ENCODE measurements around the gene BMP5.
"Not testable (repeated sequence)": the region's sequence is repeated elsewhere in the genome, so short reads cannot be mapped to it uniquely, and the experiment has no call there.

The BMP5 gene

GRCh38 chr6:55875400-55875799, at the start of gene BMP5:
Gene BMP5 (minus strand): TSS chr6:55875590. CDS start chr6:55874865, 725 bp downstream.
- DNase-seq = no peak

GRCh38 chr6:55922406-55922805, 47.0 kb upstream of the BMP5 start:
- DNase-seq = no peak

- DNase-seq = no peak
These were observed 44.4 kb upstream of the BMP5 start for GRCh38 chr6:55919716-55920308.

DNA sequence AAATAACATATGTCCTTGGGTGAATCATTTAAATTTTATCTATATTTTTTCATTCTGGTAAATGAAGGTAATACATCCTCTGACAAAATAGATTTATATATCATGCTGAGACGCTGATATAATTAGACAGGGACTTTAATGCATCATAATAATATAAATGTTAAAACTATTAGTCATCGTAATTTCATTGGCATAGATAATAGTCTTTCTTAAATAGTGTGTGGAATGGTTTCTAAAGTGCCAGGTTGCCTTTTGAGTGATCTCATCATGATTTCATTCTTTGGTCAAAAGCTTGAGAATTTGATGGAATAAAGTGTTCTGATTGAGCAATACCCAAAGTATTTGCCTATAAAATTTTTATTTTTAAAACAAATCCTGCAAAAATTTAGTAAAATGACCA, 43.2 kb upstream of the BMP5 start:
- no peak for DNase-seq

DNA sequence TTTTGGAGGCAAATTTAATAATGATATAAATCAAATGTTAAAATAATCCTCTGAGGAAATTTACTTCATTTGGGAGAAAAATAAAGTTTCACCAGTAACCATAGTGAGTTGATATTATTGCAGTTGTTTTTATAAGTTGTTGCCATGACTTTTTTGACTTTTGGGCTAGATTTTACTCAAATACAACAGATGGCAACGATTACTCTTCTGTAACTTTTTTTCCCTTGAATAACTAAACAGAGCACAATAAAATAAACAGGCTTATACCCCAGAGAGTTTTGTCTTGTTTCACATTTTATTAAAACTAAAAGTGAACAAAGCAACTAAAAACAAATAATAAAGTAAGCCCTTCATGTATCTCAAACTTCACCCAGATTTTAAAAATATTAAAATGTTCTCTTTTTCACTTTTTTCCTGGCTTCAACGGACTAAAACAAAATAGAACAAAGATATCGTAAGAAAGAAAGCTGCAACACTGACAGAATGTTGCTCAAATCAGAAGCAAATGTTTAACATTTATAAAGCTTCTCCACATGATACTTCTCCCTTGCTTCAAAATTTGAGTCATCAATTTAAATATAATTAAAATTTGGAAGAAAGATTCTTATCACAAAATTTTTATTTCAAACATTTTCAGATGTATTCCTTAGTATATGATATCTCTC, 42.5 kb upstream of the BMP5 start:
- no peak for DNase-seq

GRCh38 chr6:55916188-55916587, 40.8 kb upstream of the BMP5 start:
- no peak for DNase-seq

DNA sequence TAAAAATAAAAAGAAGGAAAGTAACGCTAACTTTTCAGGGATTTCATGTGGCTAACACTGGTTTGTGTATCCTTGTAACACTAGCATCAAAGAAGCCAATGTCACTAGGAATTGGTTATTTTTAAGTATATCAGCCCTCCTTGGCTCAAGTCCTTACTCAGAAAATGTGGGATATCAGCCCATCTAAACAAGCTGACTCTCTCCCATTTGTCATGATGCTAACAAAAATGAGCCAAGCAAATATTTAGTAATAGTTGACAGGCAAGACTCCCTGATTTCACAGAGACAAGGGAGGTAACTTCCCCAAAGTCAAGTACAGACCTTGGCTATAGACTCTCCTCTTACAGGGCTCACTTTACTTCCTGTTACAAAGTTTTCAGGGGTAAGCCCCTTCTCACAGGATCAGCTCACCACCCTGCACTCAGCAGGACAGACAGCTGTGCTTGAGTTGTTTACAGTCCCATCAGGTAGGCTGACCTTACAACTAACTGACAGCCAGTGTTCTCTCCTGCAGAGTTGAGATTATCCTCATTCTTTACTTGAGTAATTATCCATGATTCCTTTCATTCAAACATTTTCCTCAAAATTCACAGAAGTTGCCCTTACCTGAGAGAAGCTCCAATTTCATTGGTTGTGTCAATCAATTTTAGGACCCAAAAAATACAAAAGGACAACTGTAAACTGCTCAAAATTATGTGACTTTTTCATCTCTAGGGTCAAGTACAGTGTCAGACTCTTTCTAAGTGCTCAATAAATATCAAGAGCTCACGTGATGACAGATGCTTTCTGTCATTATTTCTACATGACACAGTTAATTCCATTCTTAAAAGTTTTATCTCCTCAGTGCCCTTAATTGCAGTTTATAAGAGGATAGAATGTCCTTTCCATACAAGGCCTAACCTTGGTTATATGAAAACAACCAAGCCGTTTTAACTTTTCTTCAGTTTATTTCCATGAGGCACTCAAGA, 38.1 kb upstream of the BMP5 start:
- DNase-seq = no peak

DNA sequence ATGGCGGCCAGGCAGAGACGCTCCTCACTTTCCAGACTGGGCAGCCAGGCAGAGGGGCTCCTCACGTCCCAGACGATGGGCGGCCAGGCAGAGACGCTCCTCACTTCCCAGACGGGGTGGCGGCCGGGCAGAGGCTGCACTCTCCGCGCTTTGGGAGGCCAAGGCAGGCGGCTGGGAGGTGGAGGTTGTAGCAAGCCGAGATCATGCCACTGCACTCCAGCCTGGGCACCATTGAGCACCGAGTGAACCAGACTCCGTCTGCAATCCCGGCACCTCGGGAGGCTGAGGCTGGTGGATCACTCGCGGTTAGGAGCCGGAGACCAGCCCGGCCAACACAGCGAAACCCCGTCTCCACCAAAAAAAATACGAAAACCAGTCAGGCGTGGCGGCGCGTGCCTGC, 35.1 kb upstream of the BMP5 start:
- DNase-seq = not testable (repeated sequence)

DNA sequence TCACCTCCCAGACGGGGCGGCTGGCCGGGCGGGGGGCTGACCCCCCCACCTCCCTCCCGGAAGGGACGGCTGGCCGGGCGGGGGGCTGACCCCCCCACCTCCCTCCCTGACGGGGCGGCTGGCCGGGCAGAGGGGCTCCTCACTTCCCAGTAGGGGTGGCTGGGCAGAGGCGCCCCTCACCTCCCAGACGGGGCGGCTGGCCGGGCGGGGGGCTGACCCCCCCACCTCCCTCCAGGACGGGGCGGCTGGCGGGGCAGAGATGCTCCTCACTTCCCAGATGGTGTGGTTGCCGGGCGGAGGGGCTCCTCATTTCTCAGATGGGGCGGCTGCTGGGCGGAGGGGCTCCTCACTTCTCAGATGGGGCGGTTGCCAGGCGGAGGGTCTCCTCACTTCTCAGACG, 34.5 kb upstream of the BMP5 start:
- DNase-seq = not testable (repeated sequence)

- DNase-seq = no peak
These were observed 27.4 kb upstream of the BMP5 start for GRCh38 chr6:55902796-55903195.

DNA sequence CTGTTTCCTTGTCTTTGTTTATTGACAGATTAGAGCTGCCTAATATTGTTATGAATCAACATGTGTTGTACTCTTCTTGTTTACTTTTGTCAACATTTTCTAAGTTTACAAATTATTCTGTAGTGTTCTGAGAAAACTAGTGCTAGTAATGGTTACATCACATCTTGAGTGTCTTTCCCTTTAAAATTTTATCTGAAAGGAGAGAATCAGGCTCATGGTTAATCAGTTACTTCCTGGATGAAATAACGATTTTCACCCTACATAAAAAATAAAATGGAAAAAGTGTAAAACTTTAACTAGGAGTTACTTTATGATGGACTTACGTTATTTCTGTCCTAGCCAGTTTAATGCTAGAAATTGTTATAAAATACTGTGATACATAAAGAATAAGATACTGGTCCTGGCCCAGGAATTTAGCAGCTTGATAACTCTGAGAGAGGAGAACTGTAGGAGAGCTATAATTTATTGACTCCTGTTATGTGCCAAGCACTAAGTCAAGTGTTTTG, 26.4 kb upstream of the BMP5 start:
- DNase-seq = no peak

- DNase-seq = no peak
These were observed 23.0 kb upstream of the BMP5 start for GRCh38 chr6:55898342-55898741.

DNA sequence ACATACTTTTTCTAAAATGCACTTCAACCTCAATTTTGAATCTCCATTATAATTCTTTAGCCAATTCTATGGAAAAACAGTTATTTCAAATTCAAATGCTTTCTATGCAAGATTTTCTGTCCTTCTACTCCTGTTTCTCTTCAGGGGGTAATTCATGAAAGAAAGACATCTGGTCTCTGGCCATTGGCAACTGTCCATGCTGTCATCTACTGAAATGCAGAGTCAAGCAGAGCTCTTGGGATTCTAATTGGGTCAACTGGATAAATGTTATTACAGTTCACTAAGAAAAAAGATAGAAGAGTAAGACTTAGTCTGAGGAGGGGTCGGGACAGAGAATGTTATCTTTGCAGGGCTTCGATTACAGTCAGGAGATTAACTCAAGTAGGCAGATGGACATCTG, 22.0 kb upstream of the BMP5 start:
- DNase-seq = no peak

GRCh38 chr6:55895972-55896730, 20.8 kb upstream of the BMP5 start:
- DNase-seq = no peak

- DNase-seq = no peak
These were observed 17.5 kb upstream of the BMP5 start for GRCh38 chr6:55892749-55893357.

DNA sequence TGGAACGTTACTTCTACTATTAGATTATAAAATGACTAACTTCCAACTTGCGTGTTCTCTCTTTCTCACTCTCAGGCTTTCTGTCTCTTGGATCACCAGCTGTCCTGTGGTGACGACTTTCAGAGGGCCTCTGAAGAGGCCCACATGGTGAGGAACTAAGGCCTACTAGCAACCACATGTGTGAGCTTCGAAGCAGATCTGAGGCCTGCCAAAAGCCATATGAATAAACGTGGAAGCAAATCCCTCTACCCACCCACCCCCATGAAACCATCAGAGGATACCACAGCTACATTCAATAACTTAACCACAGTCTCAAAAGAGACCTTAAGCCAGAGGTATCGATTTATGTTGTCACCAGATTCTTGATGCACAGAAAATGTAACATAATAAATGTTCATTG, 13.5 kb upstream of the BMP5 start:
- no peak for DNase-seq

- DNase-seq = no peak
These were observed 10.9 kb upstream of the BMP5 start for GRCh38 chr6:55886185-55886836.

DNA sequence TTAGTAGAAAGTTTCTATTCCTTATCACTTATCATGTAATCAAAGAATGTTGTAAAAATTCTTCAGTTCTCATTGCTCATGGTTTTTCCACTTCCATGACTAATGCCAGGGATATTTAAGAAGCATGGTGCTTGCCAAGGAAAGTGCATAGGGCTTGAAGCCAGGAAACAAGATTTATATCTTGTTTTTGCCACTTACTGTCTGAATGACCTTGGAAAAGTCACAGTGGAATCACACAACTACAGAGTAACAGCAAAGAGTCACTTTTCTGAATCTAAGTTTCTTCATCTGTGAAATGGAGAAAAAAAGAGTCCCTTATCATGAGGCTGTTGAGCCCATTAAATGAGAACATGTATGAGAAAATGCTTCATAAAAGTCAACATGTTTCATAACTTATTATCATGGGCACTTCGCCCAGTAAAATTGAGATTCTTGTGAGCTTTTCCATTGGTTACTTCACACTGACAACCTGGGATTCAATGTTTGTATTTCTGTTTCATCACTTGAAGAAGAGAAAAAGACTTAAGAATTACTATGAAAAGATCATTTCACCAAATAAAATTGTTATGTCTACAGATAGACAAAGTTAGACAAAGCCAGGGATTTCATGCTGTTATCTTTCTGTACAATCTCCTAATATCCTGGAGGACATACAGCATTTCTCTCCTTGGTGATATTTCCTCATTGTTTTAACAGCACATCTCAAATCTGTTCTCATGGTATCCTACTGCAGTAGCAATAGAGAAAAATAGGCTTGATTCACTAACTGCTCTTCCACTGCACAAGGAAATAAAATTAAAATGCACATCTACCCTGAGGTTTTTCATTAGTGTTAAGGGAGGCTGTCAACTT, 7.6 kb upstream of the BMP5 start:
- DNase-seq = no peak

DNA sequence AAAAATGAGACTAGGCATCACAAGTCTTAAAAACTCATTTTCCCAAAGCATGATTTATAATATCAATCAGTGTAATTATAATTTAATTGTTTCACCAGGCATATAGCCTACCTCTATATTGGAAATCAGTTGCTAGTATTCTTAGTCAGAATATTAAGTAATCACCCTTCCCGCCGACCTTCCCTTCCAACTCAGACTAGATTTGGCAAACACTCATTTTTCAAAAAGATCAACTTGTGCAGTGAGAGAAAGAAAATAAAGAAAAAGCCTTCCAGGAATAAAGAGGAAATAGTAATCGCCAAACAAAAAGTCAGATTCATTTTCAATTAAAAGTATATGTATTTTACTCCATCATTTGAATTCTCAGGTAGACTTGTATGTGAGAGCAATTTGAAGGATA, 1.9 kb upstream of the BMP5 start:
- no peak for DNase-seq

DNA sequence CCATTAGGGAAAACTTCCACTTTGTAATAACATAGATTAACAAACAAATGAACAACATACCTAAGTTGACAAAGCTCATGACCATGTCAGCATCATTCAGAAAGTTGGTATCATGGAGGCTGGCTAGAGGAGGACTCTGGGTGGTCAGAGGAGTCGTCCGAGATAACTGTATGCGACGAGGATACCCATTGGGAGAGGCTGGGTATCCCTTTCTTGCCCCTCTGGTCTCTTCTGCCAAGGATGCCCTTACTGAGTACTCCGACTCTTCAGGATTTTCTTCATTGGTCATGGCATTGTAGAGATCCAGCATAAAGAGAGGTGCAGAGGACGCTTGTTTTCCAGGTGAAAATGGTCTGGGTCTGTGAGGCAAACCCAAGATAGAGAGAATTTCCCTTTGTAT, 1.1 kb downstream of the BMP5 start:
- DNase-seq = no peak

- DNase-seq = no peak
These were observed 2.5 kb downstream of the BMP5 start for GRCh38 chr6:55872866-55873265.
